Erythroblast (primary cell): Measurements from ENCODE around the gene CDC42BPG.

Experiments
- GATA1 ChIP-seq: IDR thresholded peaks from 2 replicates; pipeline ENCODE4 v1.6.1; 2011; ENCODE audit warnings: low read depth, mild to moderate bottlenecking, control low read depth, low read length, moderate library complexity
- POLR2A ChIP-seq: IDR thresholded peaks from 2 replicates; pipeline ENCODE4 v1.6.1; 2011; ENCODE audit warnings: mild to moderate bottlenecking, low read length

DNA sequence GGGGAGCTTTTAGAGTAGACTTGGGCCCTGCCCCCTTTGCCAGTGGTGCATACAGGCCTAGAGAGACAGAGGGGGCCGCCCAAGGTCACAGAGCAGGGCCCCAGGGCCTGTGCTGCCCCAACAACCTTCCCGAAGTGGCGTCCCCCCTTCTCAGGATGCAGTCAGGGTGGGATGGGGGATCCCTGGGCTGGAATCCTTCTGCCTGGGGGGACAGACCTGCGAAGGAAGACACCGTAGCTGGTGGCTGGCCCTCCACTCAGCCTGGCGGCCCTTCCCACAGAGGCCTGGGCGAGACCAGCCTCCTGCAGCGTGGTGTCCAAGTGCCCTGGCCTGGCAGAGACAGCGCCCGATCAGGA lies 48.4 kb upstream of the CDC42BPG start:
- no peak for TF ChIP-seq POLR2A
- TF ChIP-seq GATA1, result no peak
